Astrocyte (in vitro differentiated cells and primary cell): ENCODE measurements around the gene PRSS23. TPM values are rescaled to one million over a fixed set of nuclear protein-coding genes. Genes with fewer than 3 reads are reported as not detected.

ENCODE experiments used
- DNase-seq: peaks from one replicate; pipeline ENCODE4 v3.0.0-alpha.2; 2010; ENCODE audit warnings: low read depth
- FAIRE-seq: peaks from 2 replicates; lab custom pipeline; 2011; peaks lifted over from hg19 to GRCh38; lab: Jason Lieb, UNC
- H2AFZ ChIP-seq: 2 replicates; pipeline ENCODE4 v1.6.0; 2012; ENCODE audit warnings: low read depth, low read length, inconsistent platforms
- H3K27ac ChIP-seq: 2 replicates; pipeline ENCODE4 v1.5.1; 2011; ENCODE audit warnings: low read depth, low read length, inconsistent platforms
- H3K27me3 ChIP-seq: 2 replicates; pipeline ENCODE4 v1.6.0; 2011; ENCODE audit warnings: low read length, inconsistent platforms; ENCODE audit not compliant: insufficient read depth
- H3K36me3 ChIP-seq: 2 replicates; pipeline ENCODE4 v1.5.1; 2011; ENCODE audit warnings: low read length, inconsistent platforms; ENCODE audit not compliant: insufficient read depth
- H3K4me1 ChIP-seq: 2 replicates; pipeline ENCODE4 v1.5.1; 2011; ENCODE audit warnings: low read length, inconsistent platforms; ENCODE audit not compliant: insufficient read depth
- H3K4me2 ChIP-seq: 2 replicates; pipeline ENCODE4 v1.6.0; 2012; ENCODE audit warnings: low read length, inconsistent platforms
- H3K4me3 ChIP-seq: 2 replicates; pipeline ENCODE4 v1.5.1; 2011; ENCODE audit warnings: low read depth, mild to moderate bottlenecking, low read length, inconsistent platforms; ENCODE audit not compliant: insufficient read depth
- H3K79me2 ChIP-seq: 2 replicates; pipeline ENCODE4 v1.6.0; 2012; ENCODE audit warnings: mild to moderate bottlenecking, low read length, inconsistent platforms; ENCODE audit not compliant: insufficient read depth
- H3K9ac ChIP-seq: 2 replicates; pipeline ENCODE4 v1.6.0; 2012; ENCODE audit warnings: mild to moderate bottlenecking, low read length, inconsistent platforms
- H3K9me3 ChIP-seq: 2 replicates; pipeline ENCODE4 v1.5.1; 2012; ENCODE audit warnings: low read depth, mild to moderate bottlenecking, low read length, inconsistent platforms; ENCODE audit not compliant: insufficient read depth
- H4K20me1 ChIP-seq: 2 replicates; pipeline ENCODE4 v1.6.0; 2012; ENCODE audit warnings: low read length, inconsistent platforms; ENCODE audit not compliant: insufficient read depth
- H3K27ac Mint-ChIP-seq: one replicate; pipeline ENCODE4 v1.8.0; 2021; ENCODE audit warnings: mild to moderate bottlenecking, mixed read lengths; ENCODE audit not compliant: unreplicated experiment
- H3K27me3 Mint-ChIP-seq: one replicate; pipeline ENCODE4 v1.8.0; 2021; ENCODE audit warnings: low read depth, mixed read lengths; ENCODE audit not compliant: unreplicated experiment
- H3K36me3 Mint-ChIP-seq: one replicate; pipeline ENCODE4 v1.8.0; 2021; ENCODE audit warnings: low read depth, mixed read lengths; ENCODE audit not compliant: unreplicated experiment
- H3K4me1 Mint-ChIP-seq: one replicate; pipeline ENCODE4 v1.8.0; 2021; ENCODE audit warnings: low read depth, mixed read lengths; ENCODE audit not compliant: unreplicated experiment
- H3K4me3 Mint-ChIP-seq: one replicate; pipeline ENCODE4 v1.8.0; 2021; ENCODE audit warnings: mild to moderate bottlenecking, moderate library complexity, mixed read lengths; ENCODE audit not compliant: unreplicated experiment
- H3K9me3 Mint-ChIP-seq: one replicate; pipeline ENCODE4 v1.8.0; 2021; ENCODE audit warnings: mild to moderate bottlenecking, mixed read lengths; ENCODE audit not compliant: unreplicated experiment
- EZH2 ChIP-seq: IDR thresholded peaks from 2 replicates; pipeline ENCODE4 v1.6.1; 2012; ENCODE audit warnings: mild to moderate bottlenecking, low read length, inconsistent platforms; ENCODE audit not compliant: insufficient read depth
- total RNA-seq: library from RNA; stranded (reverse); gene quantifications from 2 replicates; pipeline ENCODE4 v1.2.1, GENCODE V29; 2021
- TF ChIP-seq, protein P1 (sequence below): IDR thresholded peaks from 2 replicates; pipeline ENCODE4 v1.5.1; 2011; ENCODE audit warnings: low read depth, mild to moderate bottlenecking, inconsistent platforms, low read length, moderate library complexity; ENCODE audit not compliant: insufficient read depth

Gene PRSS23
- total RNA-seq, 1 donor from 2014 or later = 717 TPM

- Histone ChIP-seq H4K20me1 (no peaks in the 10 kb centered on the region), H2AFZ (no peak overlapping the region), H3K4me3 (no peak overlapping the region), H3K4me2 (no peak overlapping the region), H3K36me3 (no peaks in the 10 kb centered on the region), H3K4me1 (no peaks in the 10 kb centered on the region), H3K79me2 (no peaks in the 10 kb centered on the region), H3K27ac (no peak overlapping the region), H3K9me3 (no peaks in the 10 kb centered on the region), H3K27me3 (no peaks in the 10 kb centered on the region), H3K9ac (no peak overlapping the region)
- no peak overlapping the region for H3K27ac Mint-ChIP-seq
- TF ChIP-seq EZH2 = no peak
- TF ChIP-seq, protein P1, sequence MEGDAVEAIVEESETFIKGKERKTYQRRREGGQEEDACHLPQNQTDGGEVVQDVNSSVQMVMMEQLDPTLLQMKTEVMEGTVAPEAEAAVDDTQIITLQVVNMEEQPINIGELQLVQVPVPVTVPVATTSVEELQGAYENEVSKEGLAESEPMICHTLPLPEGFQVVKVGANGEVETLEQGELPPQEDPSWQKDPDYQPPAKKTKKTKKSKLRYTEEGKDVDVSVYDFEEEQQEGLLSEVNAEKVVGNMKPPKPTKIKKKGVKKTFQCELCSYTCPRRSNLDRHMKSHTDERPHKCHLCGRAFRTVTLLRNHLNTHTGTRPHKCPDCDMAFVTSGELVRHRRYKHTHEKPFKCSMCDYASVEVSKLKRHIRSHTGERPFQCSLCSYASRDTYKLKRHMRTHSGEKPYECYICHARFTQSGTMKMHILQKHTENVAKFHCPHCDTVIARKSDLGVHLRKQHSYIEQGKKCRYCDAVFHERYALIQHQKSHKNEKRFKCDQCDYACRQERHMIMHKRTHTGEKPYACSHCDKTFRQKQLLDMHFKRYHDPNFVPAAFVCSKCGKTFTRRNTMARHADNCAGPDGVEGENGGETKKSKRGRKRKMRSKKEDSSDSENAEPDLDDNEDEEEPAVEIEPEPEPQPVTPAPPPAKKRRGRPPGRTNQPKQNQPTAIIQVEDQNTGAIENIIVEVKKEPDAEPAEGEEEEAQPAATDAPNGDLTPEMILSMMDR = no peak
- no peaks in the 10 kb centered on the region for H3K9me3 Mint-ChIP-seq
- DNase-seq (no peak), FAIRE-seq (no peak)
- H3K27me3 Mint-ChIP-seq = no peaks in the 10 kb centered on the region
- no peaks in the 10 kb centered on the region for H3K36me3 Mint-ChIP-seq
- H3K4me1 Mint-ChIP-seq = peaks cover 24% of the 10 kb centered on the region
- H3K4me3 Mint-ChIP-seq = no peak overlapping the region
Measured at GRCh38 chr11:86787656-86788055, 12.7 kb upstream of the PRSS23 start.

GRCh38 chr11:86790195-86790725, 10.1 kb upstream of the PRSS23 start:
- Mint-ChIP-seq H3K36me3 (no peaks in the 10 kb centered on the region), H3K27me3 (no peaks in the 10 kb centered on the region), H3K27ac (no peak overlapping the region), H3K4me1 (peaks cover 17% of the 10 kb centered on the region), H3K4me3 (no peak overlapping the region), H3K9me3 (no peaks in the 10 kb centered on the region)
- H3K9ac ChIP-seq = no peak overlapping the region
- H3K4me1 ChIP-seq = no peaks in the 10 kb centered on the region
- no peaks in the 10 kb centered on the region for H3K79me2 ChIP-seq
- no peak for TF ChIP-seq EZH2
- TF ChIP-seq, protein P1 = no peak
- H3K4me2 ChIP-seq = no peak overlapping the region
- H3K27me3 ChIP-seq = no peaks in the 10 kb centered on the region
- DNase-seq = no peak
- H2AFZ ChIP-seq = no peak overlapping the region
- no peak overlapping the region for H3K4me3 ChIP-seq
- no peaks in the 10 kb centered on the region for H3K9me3 ChIP-seq
- no peaks in the 10 kb centered on the region for H4K20me1 ChIP-seq
- FAIRE-seq = no peak
- no peaks in the 10 kb centered on the region for H3K36me3 ChIP-seq
- H3K27ac ChIP-seq = no peak overlapping the region
